Loucy (cell line): ENCODE measurements around the gene TMEM59L.

Experiments
- EZH2phosphoT487 ChIP-seq: fragments of 200-600 bp; IDR thresholded peaks from 2 replicates; pipeline ENCODE4 v1.6.1; 2018; ENCODE audit warnings: antibody characterized with exemption, mild to moderate bottlenecking, moderate library complexity, borderline replicate concordance
- TF ChIP-seq, protein P1 (sequence below): fragments of 200-600 bp; sonication (generic); conservative IDR thresholded peaks from 2 replicates; pipeline ENCODE4 v1.5.1; 2014; ENCODE audit warnings: mild to moderate bottlenecking, antibody characterized with exemption, low read length

DNA sequence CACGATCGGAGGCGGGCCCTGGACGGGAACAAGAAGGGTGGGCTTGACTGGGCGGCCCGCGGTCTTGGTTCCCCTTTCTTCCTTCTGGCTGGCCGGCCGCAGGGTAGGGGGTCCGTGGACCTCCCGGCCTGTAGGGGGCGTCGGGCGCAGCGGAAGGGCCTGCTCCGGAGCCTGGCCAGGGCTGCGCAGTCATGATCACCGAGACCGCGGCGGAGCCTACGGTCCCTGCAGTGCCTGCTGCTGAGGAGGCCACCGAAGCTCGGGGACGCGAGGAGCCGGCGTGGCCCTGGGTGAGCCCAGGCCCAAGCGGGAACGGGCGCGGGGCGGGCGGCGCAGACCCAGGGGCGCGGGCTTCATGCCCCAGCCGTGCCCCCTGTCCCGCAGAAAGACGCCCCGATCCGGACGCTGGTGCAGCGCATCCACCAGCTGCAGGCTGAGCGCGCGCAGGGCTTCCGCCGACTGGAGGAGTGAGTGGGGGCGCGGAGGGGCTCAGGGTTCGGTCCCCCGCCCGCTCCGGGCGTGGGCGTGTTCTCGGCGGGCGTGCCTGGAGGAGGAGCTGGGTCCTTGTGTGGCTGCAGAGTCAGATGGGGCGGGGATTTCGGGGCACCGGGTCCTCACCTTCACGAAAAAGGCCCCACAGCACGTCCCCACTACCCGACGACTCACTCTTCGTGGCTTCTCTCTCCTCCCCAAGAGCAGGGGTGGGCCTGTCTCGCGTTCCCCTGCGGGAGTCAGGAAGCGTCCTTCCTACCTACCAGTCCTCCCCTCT is 23.9 kb upstream of the TMEM59L start, which contains the start of gene REX1BD:
- TF ChIP-seq, protein P1, sequence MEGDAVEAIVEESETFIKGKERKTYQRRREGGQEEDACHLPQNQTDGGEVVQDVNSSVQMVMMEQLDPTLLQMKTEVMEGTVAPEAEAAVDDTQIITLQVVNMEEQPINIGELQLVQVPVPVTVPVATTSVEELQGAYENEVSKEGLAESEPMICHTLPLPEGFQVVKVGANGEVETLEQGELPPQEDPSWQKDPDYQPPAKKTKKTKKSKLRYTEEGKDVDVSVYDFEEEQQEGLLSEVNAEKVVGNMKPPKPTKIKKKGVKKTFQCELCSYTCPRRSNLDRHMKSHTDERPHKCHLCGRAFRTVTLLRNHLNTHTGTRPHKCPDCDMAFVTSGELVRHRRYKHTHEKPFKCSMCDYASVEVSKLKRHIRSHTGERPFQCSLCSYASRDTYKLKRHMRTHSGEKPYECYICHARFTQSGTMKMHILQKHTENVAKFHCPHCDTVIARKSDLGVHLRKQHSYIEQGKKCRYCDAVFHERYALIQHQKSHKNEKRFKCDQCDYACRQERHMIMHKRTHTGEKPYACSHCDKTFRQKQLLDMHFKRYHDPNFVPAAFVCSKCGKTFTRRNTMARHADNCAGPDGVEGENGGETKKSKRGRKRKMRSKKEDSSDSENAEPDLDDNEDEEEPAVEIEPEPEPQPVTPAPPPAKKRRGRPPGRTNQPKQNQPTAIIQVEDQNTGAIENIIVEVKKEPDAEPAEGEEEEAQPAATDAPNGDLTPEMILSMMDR: peak; percentile 83
- no peak for TF ChIP-seq EZH2phosphoT487
